ENCODE data around the gene SLC25A30.
A peak's percentile ranks its signal among the peaks of the same experiment; 100 is the strongest.

SLC25A30 gene

GRCh38 chr13:45353895-45354294, 64.3 kb downstream of the SLC25A30 start:
- H3K4me1 ChIP-seq (ENCODE audit: control insufficient read depth in 1 of 2, insufficient read depth in 2 of 2, low read length in 2 of 2), result no peaks in the 10 kb centered on the region
- H3K27ac ChIP-seq (ENCODE audit: low read depth, low read length), result no peak overlapping the region
- no peaks in the 10 kb centered on the region for H3K79me1 ChIP-seq (ENCODE audit: low read length)
- no peak overlapping the region for H3K18ac ChIP-seq (ENCODE audit: low read length)
- H3K9me3 ChIP-seq (ENCODE audit: insufficient read depth, low read depth, low read length), result no peaks in the 10 kb centered on the region
- no peak overlapping the region for H3K23ac ChIP-seq (ENCODE audit: low read length)
- no peak overlapping the region for H2AFZ ChIP-seq (ENCODE audit: insufficient read depth, low read length, poor library complexity)
- H4K12ac ChIP-seq (ENCODE audit: low read depth, low read length), result no peak overlapping the region
- H2BK12ac ChIP-seq (ENCODE audit: low read length), result no peak overlapping the region
- no peak overlapping the region for H2BK120ac ChIP-seq (ENCODE audit: insufficient read depth, low read length, poor library complexity)
- no peaks in the 10 kb centered on the region for H3K79me2 ChIP-seq (ENCODE audit: control insufficient read depth, insufficient read depth, low read length, poor library complexity)
- H3K27me3 ChIP-seq (ENCODE audit: insufficient read depth, low read length), result no peaks in the 10 kb centered on the region
- H4K8ac ChIP-seq (ENCODE audit: low read depth, low read length), result no peak overlapping the region
- DNase-seq, result no peak
- no peak overlapping the region for H3K4me2 ChIP-seq (ENCODE audit: low read length)
- no peak overlapping the region for H4K91ac ChIP-seq (ENCODE audit: low read depth, low read length)
- no CpG with 5 or more reads among the region's 1 CpG for WGBS (ENCODE audit: extremely low coverage, insufficient coverage, insufficient read length)
- H3K4ac ChIP-seq (ENCODE audit: low read depth, low read length), result no peak overlapping the region
- no peak overlapping the region for H2BK5ac ChIP-seq (ENCODE audit: low read depth, low read length, poor library complexity)
- no peak overlapping the region for H3K4me3 ChIP-seq (ENCODE audit: low read depth, low read length)
- H3K9ac ChIP-seq (ENCODE audit: low read length), result no peak overlapping the region
- no peak overlapping the region for H3K14ac ChIP-seq (ENCODE audit: low read length)
- H3K36me3 ChIP-seq (ENCODE audit: control insufficient read depth in 1 of 2, insufficient read depth in 2 of 2, low read length in 2 of 2), result peaks cover 18 to 23% of the 10 kb centered on the region in 2 experiments
- no peak overlapping the region for H2AK5ac ChIP-seq (ENCODE audit: low read length)

- Histone ChIP-seq H3K9ac (ENCODE audit: low read length) (no peak overlapping the region), H2AK5ac (ENCODE audit: low read length) (no peak overlapping the region), H3K4me2 (ENCODE audit: low read length) (no peak overlapping the region), H2BK5ac (ENCODE audit: low read depth, low read length, poor library complexity) (no peak overlapping the region), H4K91ac (ENCODE audit: low read depth, low read length) (no peak overlapping the region), H4K8ac (ENCODE audit: low read depth, low read length) (no peak overlapping the region), H3K79me2 (ENCODE audit: control insufficient read depth, insufficient read depth, low read length, poor library complexity) (no peaks in the 10 kb centered on the region), H3K4me1 (ENCODE audit: control insufficient read depth in 1 of 2, insufficient read depth in 2 of 2, low read length in 2 of 2) (no peaks in the 10 kb centered on the region), H3K23ac (ENCODE audit: low read length) (no peak overlapping the region), H3K9me3 (ENCODE audit: insufficient read depth, low read depth, low read length) (no peaks in the 10 kb centered on the region), H3K4ac (ENCODE audit: low read depth, low read length) (no peak overlapping the region), H3K79me1 (ENCODE audit: low read length) (no peaks in the 10 kb centered on the region), H3K18ac (ENCODE audit: low read length) (no peak overlapping the region), H3K4me3 (ENCODE audit: low read depth, low read length) (no peak overlapping the region), H3K14ac (ENCODE audit: low read length) (no peak overlapping the region), H3K36me3 (ENCODE audit: control insufficient read depth in 1 of 2, insufficient read depth in 2 of 2, low read length in 2 of 2) (peaks cover 21 to 28% of the 10 kb centered on the region in 2 experiments), H3K27ac (ENCODE audit: low read depth, low read length) (no peak overlapping the region), H2BK120ac (ENCODE audit: insufficient read depth, low read length, poor library complexity) (no peak overlapping the region), H4K12ac (ENCODE audit: low read depth, low read length) (no peak overlapping the region), H2BK12ac (ENCODE audit: low read length) (no peak overlapping the region), H2AFZ (ENCODE audit: insufficient read depth, low read length, poor library complexity) (no peak overlapping the region), H3K27me3 (ENCODE audit: insufficient read depth, low read length) (no peaks in the 10 kb centered on the region)
- peak; percentile 44 to 53 for DNase-seq
- WGBS (ENCODE audit: extremely low coverage, insufficient coverage, insufficient read length), result no CpG with 5 or more reads among the region's 10 CpGs
Measured at GRCh38 chr13:45352031-45352430, 66.1 kb downstream of the SLC25A30 start.

GRCh38 chr13:45350152-45350551, 68.0 kb downstream of the SLC25A30 start:
- Histone ChIP-seq H4K12ac (ENCODE audit: low read depth, low read length) (no peak overlapping the region), H3K14ac (ENCODE audit: low read length) (no peak overlapping the region), H3K4me3 (ENCODE audit: low read depth, low read length) (no peak overlapping the region), H3K4ac (ENCODE audit: low read depth, low read length) (no peak overlapping the region), H2BK5ac (ENCODE audit: low read depth, low read length, poor library complexity) (no peak overlapping the region), H3K4me2 (ENCODE audit: low read length) (no peak overlapping the region), H2BK12ac (ENCODE audit: low read length) (no peak overlapping the region), H2BK120ac (ENCODE audit: insufficient read depth, low read length, poor library complexity) (no peak overlapping the region), H3K9me3 (ENCODE audit: insufficient read depth, low read depth, low read length) (no peaks in the 10 kb centered on the region), H3K4me1 (ENCODE audit: control insufficient read depth in 1 of 2, insufficient read depth in 2 of 2, low read length in 2 of 2) (no peaks in the 10 kb centered on the region), H3K27ac (ENCODE audit: low read depth, low read length) (no peak overlapping the region), H3K18ac (ENCODE audit: low read length) (no peak overlapping the region), H4K8ac (ENCODE audit: low read depth, low read length) (no peak overlapping the region), H4K91ac (ENCODE audit: low read depth, low read length) (no peak overlapping the region), H3K79me1 (ENCODE audit: low read length) (no peaks in the 10 kb centered on the region), H3K9ac (ENCODE audit: low read length) (no peak overlapping the region), H3K27me3 (ENCODE audit: insufficient read depth, low read length) (no peaks in the 10 kb centered on the region), H2AFZ (ENCODE audit: insufficient read depth, low read length, poor library complexity) (no peak overlapping the region), H3K79me2 (ENCODE audit: control insufficient read depth, insufficient read depth, low read length, poor library complexity) (no peaks in the 10 kb centered on the region), H3K36me3 (ENCODE audit: control insufficient read depth in 1 of 2, insufficient read depth in 2 of 2, low read length in 2 of 2) (peaks cover 26 to 30% of the 10 kb centered on the region in 2 experiments), H2AK5ac (ENCODE audit: low read length) (no peak overlapping the region), H3K23ac (ENCODE audit: low read length) (no peak overlapping the region)
- no peak for DNase-seq
- no CpG with 5 or more reads among the region's 8 CpGs for WGBS (ENCODE audit: extremely low coverage, insufficient coverage, insufficient read length)

- H3K4me3 ChIP-seq (ENCODE audit: low read depth, low read length), result no peak overlapping the region
- no peak overlapping the region for H3K27ac ChIP-seq (ENCODE audit: low read depth, low read length)
- no peak overlapping the region for H3K9ac ChIP-seq (ENCODE audit: low read length)
- no peaks in the 10 kb centered on the region for H3K79me1 ChIP-seq (ENCODE audit: low read length)
- no peak overlapping the region for H2BK12ac ChIP-seq (ENCODE audit: low read length)
- H3K4me1 ChIP-seq (ENCODE audit: control insufficient read depth in 1 of 2, insufficient read depth in 2 of 2, low read length in 2 of 2), result no peaks in the 10 kb centered on the region
- no peaks in the 10 kb centered on the region for H3K79me2 ChIP-seq (ENCODE audit: control insufficient read depth, insufficient read depth, low read length, poor library complexity)
- H2AK5ac ChIP-seq (ENCODE audit: low read length), result no peak overlapping the region
- H3K4ac ChIP-seq (ENCODE audit: low read depth, low read length), result no peak overlapping the region
- peaks cover 25 to 33% of the 10 kb centered on the region in 2 experiments for H3K36me3 ChIP-seq (ENCODE audit: control insufficient read depth in 1 of 2, insufficient read depth in 2 of 2, low read length in 2 of 2)
- no peak overlapping the region for H3K18ac ChIP-seq (ENCODE audit: low read length)
- no peak overlapping the region for H2BK5ac ChIP-seq (ENCODE audit: low read depth, low read length, poor library complexity)
- no peak for DNase-seq
- no peak overlapping the region for H3K4me2 ChIP-seq (ENCODE audit: low read length)
- no peak overlapping the region for H2BK120ac ChIP-seq (ENCODE audit: insufficient read depth, low read length, poor library complexity)
- no peak overlapping the region for H2AFZ ChIP-seq (ENCODE audit: insufficient read depth, low read length, poor library complexity)
- H4K91ac ChIP-seq (ENCODE audit: low read depth, low read length), result no peak overlapping the region
- H4K12ac ChIP-seq (ENCODE audit: low read depth, low read length), result no peak overlapping the region
- H3K23ac ChIP-seq (ENCODE audit: low read length), result no peak overlapping the region
- H3K14ac ChIP-seq (ENCODE audit: low read length), result no peak overlapping the region
- H4K8ac ChIP-seq (ENCODE audit: low read depth, low read length), result no peak overlapping the region
- H3K9me3 ChIP-seq (ENCODE audit: insufficient read depth, low read depth, low read length), result no peaks in the 10 kb centered on the region
- H3K27me3 ChIP-seq (ENCODE audit: insufficient read depth, low read length), result no peaks in the 10 kb centered on the region
- whole genome bisulfite sequencing (ENCODE audit: extremely low coverage, insufficient coverage, insufficient read length), result no CpG with 5 or more reads among the region's 2 CpGs
Measured at GRCh38 chr13:45349438-45349837, 68.7 kb downstream of the SLC25A30 start.

All from trophoblast cell (in vitro differentiated cells and primary cell).